SK-N-SH treated with all-trans-retinoic acid at 6 μM for 48 hours (cell line): ENCODE results near the gene CACHD1.

Experiments used
- ATAC-seq: fragments of 200-7000 bp; cut with Tn5 transposase; 3 replicates; pipeline ENCODE4 v1.9.1; 2020; ENCODE audit warnings: mild to moderate bottlenecking, moderate library complexity
- ARNTL ChIP-seq: fragments of 450-650 bp; formaldehyde crosslinking; IDR thresholded peaks from 2 replicates; pipeline ENCODE4 v1.5.0; 2020; ENCODE audit warnings: low read depth, mild to moderate bottlenecking, moderate library complexity, borderline replicate concordance
- BACH2 ChIP-seq: fragments of 250-450 bp; sonication (Bioruptor Pico); IDR thresholded peaks from 2 replicates; pipeline ENCODE4 v1.9.0; 2021; ENCODE audit warnings: mild to moderate bottlenecking, borderline replicate concordance
- CREB5 ChIP-seq: fragments of 250-450 bp; sonication (Bioruptor Pico); IDR thresholded peaks from 2 replicates; pipeline ENCODE4 v1.5.1; 2020; ENCODE audit warnings: low read depth, mild to moderate bottlenecking, moderate library complexity
- CSDC2 ChIP-seq: fragments of 250-450 bp; sonication (Bioruptor Pico); IDR thresholded peaks from 2 replicates; pipeline ENCODE4 v1.5.0; 2020; ENCODE audit warnings: mild to moderate bottlenecking, moderate library complexity
- GLIS3 ChIP-seq: fragments of 250-450 bp; sonication (Bioruptor Pico); IDR thresholded peaks from 2 replicates; pipeline ENCODE4 v1.5.0; 2020; ENCODE audit warnings: mild to moderate bottlenecking, moderate library complexity
- OSR1 ChIP-seq: fragments of 250-450 bp; sonication (Bioruptor Pico); IDR thresholded peaks from 2 replicates; pipeline ENCODE4 v1.8.0; 2022; ENCODE audit warnings: moderate library complexity, mild to moderate bottlenecking, inconsistent platforms
- POU6F1 ChIP-seq: fragments of 250-450 bp; sonication (Bioruptor Pico); IDR thresholded peaks from 2 replicates; pipeline ENCODE4 v1.8.0; 2021; ENCODE audit warnings: low read depth, mild to moderate bottlenecking, moderate library complexity, borderline replicate concordance
- PPARA ChIP-seq: fragments of 250-450 bp; sonication (Bioruptor Pico); IDR thresholded peaks from 2 replicates; pipeline ENCODE4 v1.5.0; 2020; ENCODE audit warnings: mild to moderate bottlenecking, borderline replicate concordance
- TCF4 ChIP-seq: fragments of 250-450 bp; sonication (Bioruptor Pico); IDR thresholded peaks from 2 replicates; pipeline ENCODE4 v1.8.0; 2021; ENCODE audit warnings: mild to moderate bottlenecking, moderate library complexity, borderline replicate concordance
- ZFP3 ChIP-seq: fragments of 250-450 bp; sonication (Bioruptor Pico); IDR thresholded peaks from 2 replicates; pipeline ENCODE4 v1.5.0; 2020; ENCODE audit warnings: mild to moderate bottlenecking, moderate library complexity
- ZFP30 ChIP-seq: fragments of 450-650 bp; formaldehyde crosslinking; IDR thresholded peaks from 2 replicates; pipeline ENCODE4 v1.5.0; 2022; ENCODE audit warnings: mild to moderate bottlenecking, moderate library complexity
- ZNF565 ChIP-seq: fragments of 450-650 bp; formaldehyde crosslinking; conservative IDR thresholded peaks from 2 replicates; pipeline ENCODE4 v1.5.0; 2020; ENCODE audit warnings: low read depth, mild to moderate bottlenecking, moderate library complexity
- ZNF8 ChIP-seq: fragments of 450-650 bp; formaldehyde crosslinking; IDR thresholded peaks from 2 replicates; pipeline ENCODE4 v1.5.0; 2020; ENCODE audit warnings: mild to moderate bottlenecking, moderate library complexity
- TF ChIP-seq, protein P1 (sequence below): fragments of 250-450 bp; sonication (Bioruptor Pico); IDR thresholded peaks from 2 replicates; pipeline ENCODE4 v1.8.0; 2020; ENCODE audit warnings: mild to moderate bottlenecking, moderate library complexity, borderline replicate concordance
- TF ChIP-seq, protein P2 (sequence below): fragments of 250-450 bp; sonication (Bioruptor Pico); IDR thresholded peaks from 2 replicates; pipeline ENCODE4 v1.5.0; 2020; ENCODE audit warnings: mild to moderate bottlenecking, moderate library complexity

Gene CACHD1

DNA sequence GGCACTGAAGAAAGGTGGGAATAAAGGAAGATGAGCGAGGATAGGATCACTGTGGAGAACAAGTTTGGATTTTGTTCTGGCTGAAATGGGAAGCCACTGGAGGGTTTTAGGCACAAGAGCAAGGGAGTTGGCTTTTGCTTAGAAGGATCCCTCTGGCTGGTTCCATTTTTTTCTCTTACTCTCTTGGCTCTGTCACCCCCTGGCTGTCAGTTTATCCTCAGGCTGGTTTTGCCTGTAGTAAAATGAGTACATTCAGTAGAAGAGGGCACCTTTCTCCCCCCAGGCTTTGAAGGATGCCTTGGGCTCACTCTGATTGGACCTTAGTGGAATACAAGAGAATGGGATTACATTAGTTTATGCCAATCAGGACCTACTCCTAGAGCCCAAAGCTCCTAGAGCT is 17.1 kb downstream of the CACHD1 start (continued):
- TF ChIP-seq, protein P1, sequence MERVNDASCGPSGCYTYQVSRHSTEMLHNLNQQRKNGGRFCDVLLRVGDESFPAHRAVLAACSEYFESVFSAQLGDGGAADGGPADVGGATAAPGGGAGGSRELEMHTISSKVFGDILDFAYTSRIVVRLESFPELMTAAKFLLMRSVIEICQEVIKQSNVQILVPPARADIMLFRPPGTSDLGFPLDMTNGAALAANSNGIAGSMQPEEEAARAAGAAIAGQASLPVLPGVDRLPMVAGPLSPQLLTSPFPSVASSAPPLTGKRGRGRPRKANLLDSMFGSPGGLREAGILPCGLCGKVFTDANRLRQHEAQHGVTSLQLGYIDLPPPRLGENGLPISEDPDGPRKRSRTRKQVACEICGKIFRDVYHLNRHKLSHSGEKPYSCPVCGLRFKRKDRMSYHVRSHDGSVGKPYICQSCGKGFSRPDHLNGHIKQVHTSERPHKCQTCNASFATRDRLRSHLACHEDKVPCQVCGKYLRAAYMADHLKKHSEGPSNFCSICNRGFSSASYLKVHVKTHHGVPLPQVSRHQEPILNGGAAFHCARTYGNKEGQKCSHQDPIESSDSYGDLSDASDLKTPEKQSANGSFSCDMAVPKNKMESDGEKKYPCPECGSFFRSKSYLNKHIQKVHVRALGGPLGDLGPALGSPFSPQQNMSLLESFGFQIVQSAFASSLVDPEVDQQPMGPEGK (CRISPR knock-in tag) = no peak
- TF ChIP-seq ZFP3 (CRISPR knock-in tag) = no peak
- no peak for TF ChIP-seq POU6F1 (CRISPR knock-in tag)
- no peak for TF ChIP-seq CSDC2 (CRISPR knock-in tag)
- TF ChIP-seq GLIS3 (CRISPR knock-in tag) = no peak

GRCh38 chr1:64488862-64489261 is 18.9 kb downstream of the CACHD1 start:
- no peak for TF ChIP-seq CREB5 (CRISPR knock-in tag)
- ATAC-seq = no peak

- no peak for ATAC-seq
- TF ChIP-seq, protein P1 (CRISPR knock-in tag) = no peak
- no peak for TF ChIP-seq ZNF8 (CRISPR knock-in tag)
- TF ChIP-seq, protein P2, sequence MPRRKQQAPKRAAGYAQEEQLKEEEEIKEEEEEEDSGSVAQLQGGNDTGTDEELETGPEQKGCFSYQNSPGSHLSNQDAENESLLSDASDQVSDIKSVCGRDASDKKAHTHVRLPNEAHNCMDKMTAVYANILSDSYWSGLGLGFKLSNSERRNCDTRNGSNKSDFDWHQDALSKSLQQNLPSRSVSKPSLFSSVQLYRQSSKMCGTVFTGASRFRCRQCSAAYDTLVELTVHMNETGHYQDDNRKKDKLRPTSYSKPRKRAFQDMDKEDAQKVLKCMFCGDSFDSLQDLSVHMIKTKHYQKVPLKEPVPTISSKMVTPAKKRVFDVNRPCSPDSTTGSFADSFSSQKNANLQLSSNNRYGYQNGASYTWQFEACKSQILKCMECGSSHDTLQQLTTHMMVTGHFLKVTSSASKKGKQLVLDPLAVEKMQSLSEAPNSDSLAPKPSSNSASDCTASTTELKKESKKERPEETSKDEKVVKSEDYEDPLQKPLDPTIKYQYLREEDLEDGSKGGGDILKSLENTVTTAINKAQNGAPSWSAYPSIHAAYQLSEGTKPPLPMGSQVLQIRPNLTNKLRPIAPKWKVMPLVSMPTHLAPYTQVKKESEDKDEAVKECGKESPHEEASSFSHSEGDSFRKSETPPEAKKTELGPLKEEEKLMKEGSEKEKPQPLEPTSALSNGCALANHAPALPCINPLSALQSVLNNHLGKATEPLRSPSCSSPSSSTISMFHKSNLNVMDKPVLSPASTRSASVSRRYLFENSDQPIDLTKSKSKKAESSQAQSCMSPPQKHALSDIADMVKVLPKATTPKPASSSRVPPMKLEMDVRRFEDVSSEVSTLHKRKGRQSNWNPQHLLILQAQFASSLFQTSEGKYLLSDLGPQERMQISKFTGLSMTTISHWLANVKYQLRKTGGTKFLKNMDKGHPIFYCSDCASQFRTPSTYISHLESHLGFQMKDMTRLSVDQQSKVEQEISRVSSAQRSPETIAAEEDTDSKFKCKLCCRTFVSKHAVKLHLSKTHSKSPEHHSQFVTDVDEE (CRISPR knock-in tag) = no peak
- no peak for TF ChIP-seq ZNF565 (CRISPR knock-in tag)
- no peak for TF ChIP-seq OSR1 (CRISPR knock-in tag)
- TF ChIP-seq PPARA = no peak
- no peak for TF ChIP-seq TCF4 (CRISPR knock-in tag)
- TF ChIP-seq ARNTL (CRISPR knock-in tag) = no peak
- no peak for TF ChIP-seq POU6F1 (CRISPR knock-in tag)
- no peak for TF ChIP-seq CSDC2 (CRISPR knock-in tag)
- TF ChIP-seq BACH2 (CRISPR knock-in tag) = no peak
These were observed 19.8 kb downstream of the CACHD1 start for GRCh38 chr1:64489707-64490106.

GRCh38 chr1:64490213-64490818 is 20.4 kb downstream of the CACHD1 start:
- no peak for ATAC-seq
- TF ChIP-seq PPARA = no peak
- no peak for TF ChIP-seq CREB5 (CRISPR knock-in tag)
- TF ChIP-seq ARNTL (CRISPR knock-in tag) = no peak
- TF ChIP-seq ZNF565 (CRISPR knock-in tag) = no peak
- no peak for TF ChIP-seq TCF4 (CRISPR knock-in tag)
- no peak for TF ChIP-seq ZFP30 (CRISPR knock-in tag)
- TF ChIP-seq GLIS3 (CRISPR knock-in tag) = no peak
- TF ChIP-seq ZNF8 (CRISPR knock-in tag) = no peak
- TF ChIP-seq, protein P1 (CRISPR knock-in tag) = no peak
